Spleen (tissue), 11 donors: ENCODE data around the gene TMEM170A. TPM values are rescaled to one million over a fixed set of nuclear protein-coding genes. Genes with fewer than 3 reads are reported as not detected.

Experiments
- DNase-seq: peaks from one replicate; pipeline ENCODE4 v3.0.0-alpha.2; 2020
- H3K27ac ChIP-seq, 8 donors: fragments of 200-600 bp; sonication (generic) in 7 of 8; 1 replicate in 4 of 8; 2 replicates in 4 of 8; pipeline versions ENCODE4 v1.5.0 to v1.8.0; 2016 to 2021; ENCODE audit warnings: inconsistent platforms in 4 of 8, mild to moderate bottlenecking in 4 of 8, moderate library complexity in 1 of 8
- H3K27me3 ChIP-seq, 7 donors: fragments of 200-600 bp; sonication (generic) in 6 of 7; replicated peaks in 1 of 7; 1 replicate in 4 of 7; 2 replicates in 3 of 7; pipeline versions ENCODE4 v1.5.0 to v1.8.0; 2016 to 2021; ENCODE audit warnings: inconsistent platforms in 3 of 7, mild to moderate bottlenecking in 1 of 7
- H3K36me3 ChIP-seq, 6 donors: fragments of 200-600 bp; sonication (generic) in 5 of 6; 1 replicate in 4 of 6; 2 replicates in 2 of 6; pipeline versions ENCODE4 v1.5.0 to v1.8.0; 2016 to 2021; ENCODE audit warnings: inconsistent platforms in 2 of 6
- H3K4me1 ChIP-seq, 6 donors: fragments of 200-600 bp; sonication (generic) in 5 of 6; 1 replicate in 3 of 6; 2 replicates in 3 of 6; pipeline versions ENCODE4 v1.5.0 to v1.8.0; 2016 to 2021; ENCODE audit warnings: inconsistent platforms in 3 of 6
- H3K4me3 ChIP-seq, 8 donors: fragments of 200-600 bp; sonication (generic) in 7 of 8; 1 replicate in 4 of 8; 2 replicates in 4 of 8; pipeline versions ENCODE4 v1.5.0 to v1.8.0; 2016 to 2021; ENCODE audit warnings: inconsistent platforms in 4 of 8, mild to moderate bottlenecking in 4 of 8, moderate library complexity in 2 of 8
- H3K9me3 ChIP-seq, 8 donors: fragments of 200-600 bp; sonication (generic) in 7 of 8; 1 replicate in 4 of 8; 2 replicates in 4 of 8; pipeline versions ENCODE4 v1.5.0 to v1.8.0; 2016 to 2021; ENCODE audit warnings: inconsistent platforms in 4 of 8
- POLR2A ChIP-seq, 3 donors: fragments of 450-650 bp; IDR thresholded peaks; one replicate each; pipeline ENCODE4 v1.5.1; 2017; ENCODE audit warnings: antibody characterized with exemption in 3 of 3, mild to moderate bottlenecking in 1 of 3
- POLR2AphosphoS5 ChIP-seq, 3 donors: sonication (generic); formaldehyde crosslinking; IDR thresholded peaks; one replicate each; pipeline ENCODE4 v1.5.1; 2017; ENCODE audit warnings: antibody characterized with exemption in 3 of 3
- WGBS, 5 donors: extraction: QIAGEN DNeasy Blood & Tissue Kit in 3 of 5; methylation state at CpG; one replicate each; pipeline versions ENCODE4 v1.1.5 to v1.1.7; 2013 to 2018; 5-methylcytosine and 5-hydroxymethylcytosine counted together
- intact Hi-C: fragments of 100-400 bp; cut with DNase I; formaldehyde crosslinking; loops from one replicate; pipeline ENCODE4 v1.15.0; 2023; ENCODE audit warnings: low total_unique reads
- polyA plus RNA-seq, 3 donors: library from polyadenylated mRNA; stranded (reverse); fragments of 200-250 nt; gene quantifications; one replicate each; pipeline ENCODE4 v1.2.1, GENCODE V29; 2013
- total RNA-seq, 7 donors: library from RNA; depleted of rRNA in 3 of 7; stranded (reverse); fragments of >200 nt in 3 of 7; fragmentation: NEBNext Ultra II Directional in 4 of 7; extraction: Animal tissue kit (Norgen Biotek cat#: 25700) in 4 of 7; gene quantifications; one replicate each; pipeline versions ENCODE4 v1.1.0 to v1.2.1, GENCODE V29; 2016 to 2021
- TF ChIP-seq, protein P1 (sequence below), 11 experiments: fragments of 200-600 bp in 7 of 11; fragments of 450-650 bp in 4 of 11; sonication (generic) in 4 of 11; IDR thresholded peaks in 8 of 11; conservative IDR thresholded peaks in 3 of 11; 1 replicate in 7 of 11; 2 replicates in 4 of 11; pipeline versions ENCODE4 v1.4.0 to v1.8.0; 2016 to 2021; ENCODE audit warnings: antibody characterized with exemption in 11 of 11, inconsistent platforms in 4 of 11, mild to moderate bottlenecking in 1 of 11
- donor health status: healthy with polysubstance abuse.
- donor health status: DM: no; HTN: no; CAD: no; lungs with moderate emphysema.
- donor health status: DM: no; HTN: no; CAD: no.
- donor health status: Bipolar disorder and iron deficiency.
- donor health status: healthy.
- donor health status: DM: no; HTN: no; CAD: no.
- donor health status: DM: yes; HTN: yes; CAD: no.

The TMEM170A gene
- total and polyA plus RNA-seq, 10 donors = 6.1 to 54.0 (median 31.4) TPM

DNA sequence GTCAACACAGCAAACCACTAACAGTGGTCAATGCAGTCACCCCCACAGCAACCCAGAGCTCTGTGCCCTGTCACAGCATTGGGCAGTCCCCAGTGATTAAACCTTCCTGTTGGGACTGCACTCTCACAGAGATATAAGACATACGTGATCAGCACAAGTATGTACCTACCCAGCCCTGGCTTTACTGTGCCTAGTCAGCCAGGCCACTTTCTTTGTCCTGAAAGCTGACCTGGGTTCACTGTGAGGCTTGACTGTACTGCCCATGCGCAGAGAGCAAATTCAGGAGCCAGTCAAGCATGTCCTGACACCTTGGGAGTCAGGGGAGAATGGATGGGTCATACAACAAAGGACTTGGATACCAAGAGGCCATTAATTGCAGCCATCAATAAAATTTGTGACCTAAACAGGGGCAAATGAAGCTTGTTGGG lies 10.9 kb upstream of the TMEM170A start:
- no peak overlapping the region for H3K27ac ChIP-seq
- no peaks in the 10 kb centered on the region for H3K9me3 ChIP-seq
- WGBS, 5 donors = 88 to 100% (median 90%) methylated on average over 2 of the region's 2 CpGs
- H3K27me3 ChIP-seq = no peaks in the 10 kb centered on the region
- TF ChIP-seq POLR2A (IDR thresholded peaks at IDR 0.05) (no peak), POLR2AphosphoS5 (IDR thresholded peaks at IDR 0.05) (no peak)
- TF ChIP-seq, protein P1, sequence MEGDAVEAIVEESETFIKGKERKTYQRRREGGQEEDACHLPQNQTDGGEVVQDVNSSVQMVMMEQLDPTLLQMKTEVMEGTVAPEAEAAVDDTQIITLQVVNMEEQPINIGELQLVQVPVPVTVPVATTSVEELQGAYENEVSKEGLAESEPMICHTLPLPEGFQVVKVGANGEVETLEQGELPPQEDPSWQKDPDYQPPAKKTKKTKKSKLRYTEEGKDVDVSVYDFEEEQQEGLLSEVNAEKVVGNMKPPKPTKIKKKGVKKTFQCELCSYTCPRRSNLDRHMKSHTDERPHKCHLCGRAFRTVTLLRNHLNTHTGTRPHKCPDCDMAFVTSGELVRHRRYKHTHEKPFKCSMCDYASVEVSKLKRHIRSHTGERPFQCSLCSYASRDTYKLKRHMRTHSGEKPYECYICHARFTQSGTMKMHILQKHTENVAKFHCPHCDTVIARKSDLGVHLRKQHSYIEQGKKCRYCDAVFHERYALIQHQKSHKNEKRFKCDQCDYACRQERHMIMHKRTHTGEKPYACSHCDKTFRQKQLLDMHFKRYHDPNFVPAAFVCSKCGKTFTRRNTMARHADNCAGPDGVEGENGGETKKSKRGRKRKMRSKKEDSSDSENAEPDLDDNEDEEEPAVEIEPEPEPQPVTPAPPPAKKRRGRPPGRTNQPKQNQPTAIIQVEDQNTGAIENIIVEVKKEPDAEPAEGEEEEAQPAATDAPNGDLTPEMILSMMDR (IDR thresholded peaks at IDR 0.05 in 8 of 11, conservative IDR thresholded peaks at IDR 0.05 in 3 of 11) = no peak
- H3K36me3 ChIP-seq = no peaks in the 10 kb centered on the region
- intact Hi-C loops = no loop called here
- DNase-seq = peak; percentile 47
- no peak overlapping the region for H3K4me3 ChIP-seq
- H3K4me1 ChIP-seq = peaks cover 0 to 5% (median 0%) of the 10 kb centered on the region in 6 donors

GRCh38 chr16:75472908-75473877 lies 8.7 kb upstream of the TMEM170A start:
- TF ChIP-seq POLR2A (IDR thresholded peaks at IDR 0.05) (no peak), POLR2AphosphoS5 (IDR thresholded peaks at IDR 0.05) (no peak)
- TF ChIP-seq, protein P1 (IDR thresholded peaks at IDR 0.05 in 8 of 11, conservative IDR thresholded peaks at IDR 0.05 in 3 of 11) = no peak
- Histone ChIP-seq H3K4me3 (no peak overlapping the region), H3K9me3 (no peaks in the 10 kb centered on the region), H3K27ac (no peak overlapping the region), H3K36me3 (no peaks in the 10 kb centered on the region), H3K4me1 (peaks cover 0 to 13% (median 0%) of the 10 kb centered on the region in 6 donors), H3K27me3 (no peaks in the 10 kb centered on the region)
- peak; percentile 64 for DNase-seq
- intact Hi-C loops = no loop called here
- WGBS, 5 donors = 92 to 96% (median 95%) methylated on average over 15 to 17 of the region's 17 CpGs

DNA sequence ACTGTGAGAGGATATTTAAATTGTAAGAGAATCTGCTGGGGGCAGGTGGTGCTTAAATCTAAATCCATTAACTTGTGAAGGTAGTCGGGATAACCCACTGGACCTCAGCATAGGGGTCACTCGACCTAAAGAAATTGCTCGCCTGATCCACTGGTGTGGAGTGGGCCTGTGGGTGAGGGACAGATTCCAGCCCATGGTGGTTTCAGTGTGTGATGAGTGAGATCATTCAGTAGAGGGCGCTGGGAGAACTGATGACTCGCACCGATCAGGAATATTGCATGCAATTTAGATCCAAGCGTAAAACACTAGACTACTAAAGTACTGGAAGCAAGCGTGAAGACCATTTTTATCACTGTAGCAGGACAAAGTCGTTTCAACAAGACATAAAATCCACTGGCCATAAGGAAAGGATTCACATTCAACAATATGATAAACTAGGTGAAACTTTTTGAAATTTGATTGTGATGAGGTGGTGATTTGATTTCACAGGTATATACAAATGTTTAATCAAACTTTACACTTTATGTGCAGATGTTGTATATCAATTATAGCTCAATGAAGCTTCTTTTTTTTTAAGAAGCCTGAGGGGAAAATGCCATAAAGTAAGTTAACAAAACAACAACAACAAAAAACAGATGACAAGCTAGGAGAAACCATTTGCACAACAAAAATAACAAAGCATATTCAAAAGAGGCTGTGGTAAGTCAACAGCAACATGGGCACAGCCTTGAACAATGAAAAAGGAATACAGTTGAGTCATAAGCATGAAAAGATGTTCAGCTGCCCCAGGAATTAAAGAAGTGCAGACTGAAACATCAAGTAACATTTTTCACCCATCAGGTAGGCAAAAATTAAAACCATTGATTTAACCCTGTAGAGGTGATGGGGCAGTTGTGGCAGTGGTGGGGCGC lies 7.5 kb upstream of the TMEM170A start:
- 14 to 22% (median 18%) methylated on average over 9 to 10 of the region's 10 CpGs for WGBS, 5 donors
- no peaks in the 10 kb centered on the region for H3K36me3 ChIP-seq
- intact Hi-C loops = loop anchor here (2.0 kb wide), 1 partner anchor 291 kb away; no protein-coding TSS in a partner anchor
- H3K4me3 ChIP-seq = no peak overlapping the region
- no peak overlapping the region for H3K27ac ChIP-seq
- H3K4me1 ChIP-seq = peaks cover 0 to 15% (median 0%) of the 10 kb centered on the region in 6 donors
- H3K9me3 ChIP-seq = no peaks in the 10 kb centered on the region
- no peaks in the 10 kb centered on the region for H3K27me3 ChIP-seq
- peak; percentile 71 for DNase-seq
- TF ChIP-seq, protein P1 (IDR thresholded peaks at IDR 0.05 in 8 of 11, conservative IDR thresholded peaks at IDR 0.05 in 3 of 11) = peak; percentile 34 to 84 (median 70)
- TF ChIP-seq POLR2A (IDR thresholded peaks at IDR 0.05) = no peak
- TF ChIP-seq POLR2AphosphoS5 (IDR thresholded peaks at IDR 0.05) = no peak
